Measurements from ENCODE around the gene ERBB4.

ERBB4 gene

DNA sequence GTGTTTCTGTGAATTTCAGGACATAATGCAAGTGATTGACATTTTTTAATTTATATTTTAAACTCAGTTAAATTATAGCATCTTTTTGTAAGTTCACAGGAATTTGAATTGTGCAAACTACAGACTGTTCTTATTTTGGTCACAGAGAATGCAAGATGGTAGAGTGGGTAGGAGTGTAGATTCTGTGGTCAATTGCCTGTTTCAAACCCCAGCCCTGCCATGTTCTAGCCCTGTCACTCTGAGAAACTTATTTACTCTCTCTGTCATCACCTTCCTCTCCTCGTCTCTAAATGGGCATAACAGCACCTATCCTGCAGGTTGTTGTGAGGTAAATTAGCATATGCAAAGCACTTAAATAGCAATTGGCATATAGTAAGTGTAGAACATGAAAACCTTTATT, 1102.4 kb downstream of the ERBB4 start:
- in situ Hi-C loops (cut with MboI; ENCODE audit: low sequenced_read_pairs): no loop called here
- H3K9me3 ChIP-seq: no peaks in the 10 kb centered on the region
- H3K27me3 ChIP-seq (ENCODE audit: low read depth): peaks cover 3% of the 10 kb centered on the region; the same call in 1 of the 2 replicates
- H3K36me3 ChIP-seq (replicated peaks): no peaks in the 10 kb centered on the region
- H3K4me3 ChIP-seq: no peak overlapping the region
- DNase-seq (ENCODE audit: low spot score in 2 of 2): no peak
- H3K4me1 ChIP-seq: no peaks in the 10 kb centered on the region

DNA sequence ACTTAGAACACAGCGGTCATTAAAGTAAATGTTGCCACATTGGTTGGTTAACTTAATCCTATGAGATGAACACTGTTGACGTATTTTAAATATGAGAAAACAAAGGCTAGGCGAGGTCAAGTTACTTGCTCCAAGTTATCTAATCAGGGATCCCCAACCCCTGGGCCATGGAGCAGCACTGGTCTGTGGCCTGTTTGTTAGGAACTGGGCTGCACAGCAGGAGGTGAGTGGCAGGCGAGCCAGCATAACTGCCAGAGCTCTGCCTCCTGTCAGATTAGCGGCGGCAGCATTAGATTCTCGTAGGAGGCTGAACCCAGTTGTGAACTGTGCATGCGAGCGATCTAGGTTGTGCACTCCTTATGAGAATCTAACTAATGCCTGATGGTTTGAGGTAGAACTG, 1103.3 kb downstream of the ERBB4 start:
- Histone ChIP-seq H3K9me3 (no peaks in the 10 kb centered on the region), H3K4me3 (no peak overlapping the region), H3K27me3 (ENCODE audit: low read depth) (peaks cover 3% of the 10 kb centered on the region; the same call in 1 of the 2 replicates), H3K4me1 (no peaks in the 10 kb centered on the region), H3K36me3 (replicated peaks) (no peaks in the 10 kb centered on the region)
- no peak for DNase-seq (ENCODE audit: low spot score in 2 of 2)
- in situ Hi-C loops (cut with MboI; ENCODE audit: low sequenced_read_pairs): no loop called here

DNA sequence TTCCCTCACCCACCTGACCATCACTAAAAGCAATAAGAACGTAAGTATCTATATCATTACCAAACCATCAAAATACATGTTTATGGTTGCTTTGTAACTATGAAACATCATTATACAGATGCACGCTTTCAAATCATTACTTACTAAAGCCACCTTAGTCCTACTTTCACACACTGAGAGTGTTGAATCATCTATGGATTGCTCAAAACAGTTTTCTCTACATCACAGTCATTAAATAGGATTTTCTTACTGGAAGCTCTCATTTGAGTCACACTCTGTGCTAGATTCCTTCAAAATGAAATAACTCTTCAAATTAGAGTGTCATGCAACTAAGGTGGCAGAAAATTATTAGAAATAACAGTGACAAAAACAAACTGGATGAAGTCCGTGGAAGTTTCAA, 1103.8 kb downstream of the ERBB4 start:
- in situ Hi-C loops (cut with MboI; ENCODE audit: low sequenced_read_pairs): no loop called here

DNA sequence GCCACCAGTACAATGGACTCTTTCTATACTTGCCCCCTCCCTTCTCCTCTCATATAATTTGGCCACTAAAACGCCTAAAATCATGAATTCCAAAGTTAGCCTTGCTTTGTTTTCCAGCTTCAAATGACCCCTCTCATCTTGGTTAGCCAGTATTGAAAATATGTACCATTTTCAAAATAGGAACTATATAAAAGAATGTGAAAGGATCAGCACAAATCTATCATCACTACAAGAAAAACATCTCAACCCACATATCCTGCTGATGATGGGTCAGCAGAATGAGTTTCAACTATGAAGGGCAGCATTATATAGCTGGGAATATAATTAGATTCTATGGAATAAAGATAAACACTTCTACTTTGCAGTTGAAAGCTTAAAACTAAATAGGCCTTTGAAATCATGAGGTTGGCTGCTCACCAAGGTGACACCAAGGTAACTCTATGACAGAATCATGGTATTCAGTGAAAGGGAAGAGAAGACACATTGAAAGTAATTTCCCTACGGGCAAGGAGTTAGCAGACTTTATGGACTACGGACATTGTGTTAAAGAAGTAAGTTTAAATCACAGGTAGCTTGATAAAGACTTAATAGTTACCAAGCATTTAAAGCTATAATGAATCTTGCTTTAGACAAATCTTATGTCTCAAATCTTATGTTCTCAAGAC, 1109.2 kb downstream of the ERBB4 start:
- Histone ChIP-seq H3K4me1 (no peaks in the 10 kb centered on the region), H3K9me3 (no peaks in the 10 kb centered on the region), H3K4me3 (no peak overlapping the region), H3K36me3 (replicated peaks) (no peaks in the 10 kb centered on the region), H3K27me3 (ENCODE audit: low read depth) (no peaks in the 10 kb centered on the region)
- in situ Hi-C loops (cut with MboI; ENCODE audit: low sequenced_read_pairs): no loop called here
- peak in 1 of 2 experiments; percentile 12 for DNase-seq (ENCODE audit: low spot score in 2 of 2)

More for the DNA sequence above, 1103.8 kb downstream of the ERBB4 start:
- DNase-seq (ENCODE audit: low spot score in 2 of 2): no peak
- Histone ChIP-seq H3K36me3 (replicated peaks) (no peaks in the 10 kb centered on the region), H3K4me1 (no peaks in the 10 kb centered on the region), H3K9me3 (no peaks in the 10 kb centered on the region), H3K27me3 (ENCODE audit: low read depth) (no peaks in the 10 kb centered on the region; the same call in 1 of the 2 replicates), H3K4me3 (no peak overlapping the region)

DNA sequence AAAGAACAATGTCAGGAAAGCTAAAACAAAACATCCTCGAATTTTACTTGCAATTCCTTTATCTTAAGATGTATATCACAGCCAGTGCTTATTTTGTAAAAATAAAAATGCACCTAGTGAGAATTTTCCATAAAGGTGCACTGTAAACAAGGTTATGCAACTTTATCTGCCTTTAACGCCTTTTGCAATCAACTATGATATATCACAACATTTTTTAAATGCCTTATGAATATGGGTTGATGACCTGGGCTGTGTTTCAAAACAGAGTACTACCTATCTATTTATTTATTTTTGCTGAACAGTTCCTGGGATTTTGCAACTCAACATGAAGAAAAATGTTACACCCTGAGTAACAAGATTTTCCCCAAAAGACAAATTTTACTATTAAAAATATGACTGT, 1112.4 kb downstream of the ERBB4 start:
- no peaks in the 10 kb centered on the region for H3K9me3 ChIP-seq
- no peaks in the 10 kb centered on the region for H3K36me3 ChIP-seq (replicated peaks)
- H3K4me3 ChIP-seq: no peak overlapping the region
- in situ Hi-C loops (cut with MboI; ENCODE audit: low sequenced_read_pairs): no loop called here
- no peaks in the 10 kb centered on the region for H3K27me3 ChIP-seq (ENCODE audit: low read depth)
- H3K4me1 ChIP-seq: no peaks in the 10 kb centered on the region
- DNase-seq (ENCODE audit: low spot score in 2 of 2): no peak

DNA sequence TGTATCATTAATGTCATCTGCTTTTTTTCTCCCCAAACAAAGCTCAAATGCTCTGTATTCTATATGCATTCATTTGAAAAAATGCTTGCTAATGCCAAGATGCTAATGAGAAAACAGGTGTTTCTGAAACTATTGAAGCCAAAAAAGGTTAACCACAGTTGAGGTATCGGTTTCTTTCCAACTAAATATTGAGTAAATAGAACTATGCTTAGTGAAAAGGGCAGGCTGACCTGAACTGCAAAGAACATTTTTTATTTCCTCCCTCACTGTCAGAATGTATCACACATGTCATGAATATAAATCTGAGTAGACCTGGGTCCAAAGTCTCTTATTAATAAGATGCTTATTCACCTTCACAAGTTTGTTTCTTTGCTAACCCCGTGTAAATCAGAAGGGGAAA, 1115.6 kb downstream of the ERBB4 start:
- no peaks in the 10 kb centered on the region for H3K9me3 ChIP-seq
- in situ Hi-C loops (cut with MboI; ENCODE audit: low sequenced_read_pairs): no loop called here

DNA sequence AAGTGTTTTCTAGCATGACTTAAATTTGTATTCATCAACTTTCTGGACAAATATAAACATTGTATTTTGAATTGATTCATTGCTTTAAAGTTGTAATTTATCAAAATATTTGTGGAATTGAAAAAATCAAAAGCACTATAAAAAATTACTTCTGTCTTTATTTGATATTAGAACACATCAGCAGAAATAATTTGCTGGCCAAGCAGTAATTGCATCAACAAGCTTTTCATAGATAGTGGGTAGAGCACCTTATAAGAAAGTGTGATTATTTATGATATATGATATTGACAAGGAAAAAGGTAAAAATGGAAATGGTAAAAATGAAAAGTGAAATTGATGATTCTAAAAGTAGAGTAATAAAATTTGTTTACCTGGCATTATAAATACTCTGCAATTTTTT, 1121.1 kb downstream of the ERBB4 start:
- in situ Hi-C loops (cut with MboI; ENCODE audit: low sequenced_read_pairs): no loop called here
- no peaks in the 10 kb centered on the region for H3K27me3 ChIP-seq (ENCODE audit: low read depth)
- no peak overlapping the region for H3K4me3 ChIP-seq
- DNase-seq (ENCODE audit: low spot score in 2 of 2): no peak
- no peaks in the 10 kb centered on the region for H3K9me3 ChIP-seq
- no peaks in the 10 kb centered on the region for H3K36me3 ChIP-seq (replicated peaks)
- H3K4me1 ChIP-seq: no peaks in the 10 kb centered on the region

More for the DNA sequence above, 1115.6 kb downstream of the ERBB4 start:
- no peak overlapping the region for H3K4me3 ChIP-seq
- no peak for DNase-seq (ENCODE audit: low spot score in 2 of 2)
- H3K36me3 ChIP-seq (replicated peaks): no peaks in the 10 kb centered on the region
- no peaks in the 10 kb centered on the region for H3K27me3 ChIP-seq (ENCODE audit: low read depth)
- no peaks in the 10 kb centered on the region for H3K4me1 ChIP-seq

DNA sequence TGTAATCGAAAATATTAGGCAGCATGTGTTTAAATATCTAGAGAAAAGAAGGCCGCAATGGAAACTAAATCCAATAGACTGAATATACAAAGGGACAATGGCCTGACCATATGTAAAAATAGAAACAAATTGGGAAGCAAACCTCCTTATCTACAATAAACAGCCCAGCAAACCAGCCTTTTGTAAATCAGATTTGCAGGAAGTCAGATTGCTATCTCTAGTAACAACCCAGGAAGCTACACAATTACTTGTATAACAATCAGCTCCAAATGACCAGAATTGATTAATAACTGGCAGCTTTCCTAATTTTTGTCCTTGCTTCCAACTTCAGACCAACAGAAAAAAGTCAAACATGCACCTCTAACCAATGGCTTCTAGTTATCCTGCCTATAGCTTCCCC, 1122.2 kb downstream of the ERBB4 start:
- H3K4me1 ChIP-seq: no peaks in the 10 kb centered on the region
- H3K27me3 ChIP-seq (ENCODE audit: low read depth): no peaks in the 10 kb centered on the region
- no peaks in the 10 kb centered on the region for H3K36me3 ChIP-seq (replicated peaks)
- no peak overlapping the region for H3K4me3 ChIP-seq
- no peak for DNase-seq (ENCODE audit: low spot score in 2 of 2)
- in situ Hi-C loops (cut with MboI; ENCODE audit: low sequenced_read_pairs): no loop called here
- no peaks in the 10 kb centered on the region for H3K9me3 ChIP-seq

DNA sequence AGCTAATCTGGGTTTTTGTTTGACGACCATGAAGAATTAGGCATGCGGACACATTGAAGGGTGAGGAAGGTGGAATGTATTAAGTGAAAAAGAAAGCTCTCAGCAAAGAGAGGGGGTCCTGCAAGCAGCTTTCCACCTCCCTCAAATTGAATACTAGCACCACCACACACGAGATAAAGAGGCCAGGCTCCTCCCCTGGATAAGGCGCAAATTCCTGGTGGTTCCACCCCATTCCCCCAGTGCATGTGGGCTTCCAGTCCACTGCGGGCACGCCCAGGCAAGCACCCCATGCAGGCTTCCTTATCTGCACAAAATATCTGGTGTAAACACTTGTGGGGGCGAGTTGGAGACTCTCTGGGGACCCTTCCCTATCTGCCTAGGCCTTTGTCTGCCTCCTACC, 1124.9 kb downstream of the ERBB4 start:
- peaks cover 8% of the 10 kb centered on the region for H3K4me1 ChIP-seq
- in situ Hi-C loops (cut with MboI; ENCODE audit: low sequenced_read_pairs): no loop called here

DNA sequence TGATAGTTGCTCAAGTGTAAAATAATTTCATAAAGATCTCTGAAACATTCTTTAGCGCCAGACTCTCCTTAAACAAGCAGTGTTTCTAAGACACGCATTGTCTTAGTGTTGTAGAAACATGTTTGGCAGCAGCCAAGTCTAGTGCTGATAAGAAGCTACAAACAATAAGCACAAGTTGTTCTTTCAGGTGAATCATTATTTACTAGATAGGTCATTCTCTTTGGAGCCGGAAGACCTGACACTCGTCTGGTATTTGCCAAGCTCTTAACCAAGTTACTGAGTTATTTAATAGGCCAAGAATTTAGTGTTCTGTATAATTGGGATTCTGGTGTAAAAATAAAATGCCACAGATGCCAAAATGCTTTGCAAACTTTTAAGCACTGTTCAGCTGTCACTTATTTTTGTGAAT, 1130.1 kb downstream of the ERBB4 start:
- H3K36me3 ChIP-seq (replicated peaks): no peaks in the 10 kb centered on the region
- no peak overlapping the region for H3K4me3 ChIP-seq
- no peak for DNase-seq (ENCODE audit: low spot score in 2 of 2)
- no peaks in the 10 kb centered on the region for H3K9me3 ChIP-seq
- H3K27me3 ChIP-seq (ENCODE audit: low read depth): no peaks in the 10 kb centered on the region
- in situ Hi-C loops (cut with MboI; ENCODE audit: low sequenced_read_pairs): no loop called here
- H3K4me1 ChIP-seq: peaks cover 11% of the 10 kb centered on the region

More for the DNA sequence above, 1124.9 kb downstream of the ERBB4 start:
- DNase-seq (ENCODE audit: low spot score in 2 of 2): no peak
- H3K27me3 ChIP-seq (ENCODE audit: low read depth): no peaks in the 10 kb centered on the region
- no peak overlapping the region for H3K4me3 ChIP-seq
- no peaks in the 10 kb centered on the region for H3K9me3 ChIP-seq
- H3K36me3 ChIP-seq (replicated peaks): no peaks in the 10 kb centered on the region

DNA sequence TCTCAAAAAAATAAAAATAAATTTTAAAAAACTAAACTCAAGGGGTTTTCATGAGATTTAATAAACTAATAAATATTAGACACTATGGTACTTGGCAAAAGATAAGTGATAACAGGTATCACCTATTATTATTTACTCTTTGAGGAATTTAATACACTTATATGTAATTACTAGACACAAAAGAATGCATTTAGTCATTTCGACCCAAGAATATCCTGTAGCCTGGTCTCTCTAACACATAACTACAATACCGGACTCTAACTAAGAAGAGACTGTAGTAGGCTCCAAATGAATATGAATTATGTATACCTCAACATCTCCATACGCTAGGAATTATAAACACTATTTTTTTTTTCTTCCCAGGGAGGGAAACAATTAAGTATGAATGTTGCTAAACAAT, 1131.5 kb downstream of the ERBB4 start:
- Histone ChIP-seq H3K4me3 (no peak overlapping the region), H3K36me3 (replicated peaks) (no peaks in the 10 kb centered on the region), H3K4me1 (peaks cover 11% of the 10 kb centered on the region), H3K9me3 (no peaks in the 10 kb centered on the region), H3K27me3 (ENCODE audit: low read depth) (no peaks in the 10 kb centered on the region)
- in situ Hi-C loops (cut with MboI; ENCODE audit: low sequenced_read_pairs): no loop called here
- DNase-seq (ENCODE audit: low spot score in 2 of 2): no peak

DNA sequence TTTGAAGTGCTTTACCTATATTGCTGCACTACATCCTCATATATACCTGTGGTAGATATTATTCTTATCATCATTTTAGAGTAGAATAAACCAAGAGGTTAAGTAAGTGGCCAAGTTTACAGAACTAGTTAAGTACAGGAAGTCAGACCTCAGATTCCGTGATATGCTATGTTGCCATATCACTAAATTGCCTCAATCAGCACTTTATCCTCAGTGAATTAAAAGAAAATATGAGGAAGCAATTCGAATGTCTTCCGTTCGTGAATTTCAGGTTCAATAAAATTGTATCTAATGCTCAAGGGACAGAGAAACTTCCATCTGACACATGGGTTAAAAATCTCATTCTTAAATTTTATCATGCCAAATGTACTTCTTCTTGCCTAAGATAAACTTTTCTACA, 1133.6 kb downstream of the ERBB4 start:
- in situ Hi-C loops (cut with MboI; ENCODE audit: low sequenced_read_pairs): no loop called here
- DNase-seq (ENCODE audit: low spot score in 2 of 2): no peak
- Histone ChIP-seq H3K4me1 (peaks cover 5% of the 10 kb centered on the region), H3K9me3 (no peaks in the 10 kb centered on the region), H3K36me3 (replicated peaks) (no peaks in the 10 kb centered on the region), H3K27me3 (ENCODE audit: low read depth) (no peaks in the 10 kb centered on the region), H3K4me3 (no peak overlapping the region)

DNA sequence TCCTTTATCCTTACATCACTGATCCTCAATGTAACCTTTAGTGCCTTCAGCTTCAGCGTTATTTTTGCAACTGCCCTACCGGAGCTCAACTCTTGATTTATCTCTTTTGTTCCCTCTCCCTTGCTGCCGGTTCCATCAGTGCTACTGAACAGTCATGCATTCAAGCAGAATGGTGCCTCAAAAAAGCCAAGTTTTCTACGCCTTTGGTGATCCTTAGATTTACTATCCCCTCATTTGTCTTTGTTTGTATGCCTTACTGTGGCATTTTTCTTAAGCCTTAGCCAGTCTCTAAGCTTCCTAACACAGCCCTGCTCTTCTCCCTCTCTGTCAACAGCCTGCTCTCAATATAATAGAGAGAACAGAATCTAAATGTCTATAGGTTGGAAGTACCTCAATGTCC, 1134.5 kb downstream of the ERBB4 start:
- H3K4me1 ChIP-seq: peaks cover 4% of the 10 kb centered on the region
- no peaks in the 10 kb centered on the region for H3K36me3 ChIP-seq (replicated peaks)
- no peak for DNase-seq (ENCODE audit: low spot score in 2 of 2)
- H3K4me3 ChIP-seq: no peak overlapping the region
- no peaks in the 10 kb centered on the region for H3K27me3 ChIP-seq (ENCODE audit: low read depth)
- H3K9me3 ChIP-seq: no peaks in the 10 kb centered on the region
- in situ Hi-C loops (cut with MboI; ENCODE audit: low sequenced_read_pairs): no loop called here

DNA sequence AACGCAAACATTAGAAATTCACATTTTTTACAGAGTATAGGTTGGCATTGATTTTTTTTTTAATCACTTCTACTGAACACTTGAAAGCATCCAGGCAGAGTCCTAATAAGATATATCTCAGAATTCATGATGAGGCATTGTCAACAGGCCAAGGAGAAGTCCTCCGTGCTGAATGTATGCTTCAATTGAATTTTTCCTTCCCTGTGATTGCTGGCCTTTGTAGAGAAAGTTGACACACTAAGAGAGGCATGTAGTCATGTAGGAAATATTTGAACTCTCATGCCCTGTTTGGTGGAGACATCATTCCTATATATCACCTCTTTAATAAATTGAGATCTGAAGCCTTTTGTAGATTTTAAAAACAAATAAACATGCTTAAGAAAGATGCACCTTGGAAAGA, 1137.3 kb downstream of the ERBB4 start:
- H3K27me3 ChIP-seq (ENCODE audit: low read depth): no peaks in the 10 kb centered on the region
- no peaks in the 10 kb centered on the region for H3K36me3 ChIP-seq (replicated peaks)
- no peak overlapping the region for H3K4me3 ChIP-seq
- no peaks in the 10 kb centered on the region for H3K4me1 ChIP-seq
- in situ Hi-C loops (cut with MboI; ENCODE audit: low sequenced_read_pairs): no loop called here
- H3K9me3 ChIP-seq: no peaks in the 10 kb centered on the region
- no peak for DNase-seq (ENCODE audit: low spot score in 2 of 2)

DNA sequence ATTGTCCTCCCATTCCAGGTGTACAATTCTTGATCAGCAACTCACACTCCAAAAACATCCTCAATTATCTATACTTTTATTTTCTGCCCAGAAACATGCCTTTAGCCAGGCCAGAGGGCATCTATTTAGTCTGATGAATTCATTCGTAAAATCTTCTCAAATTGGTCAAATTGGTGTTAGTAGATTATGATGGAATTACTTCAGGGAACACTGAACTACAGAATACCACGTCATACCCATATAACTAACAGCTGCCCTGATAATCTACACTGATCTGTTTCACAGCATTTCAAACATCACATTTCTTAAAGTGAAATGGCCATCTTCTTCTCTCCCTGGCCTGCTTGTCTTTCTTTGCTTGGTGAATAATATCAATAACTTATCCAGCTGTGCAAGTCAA, 1140.8 kb downstream of the ERBB4 start:
- in situ Hi-C loops (cut with MboI; ENCODE audit: low sequenced_read_pairs): no loop called here
- no peaks in the 10 kb centered on the region for H3K36me3 ChIP-seq (replicated peaks)
- H3K9me3 ChIP-seq: no peaks in the 10 kb centered on the region
- peaks cover 13% of the 10 kb centered on the region for H3K4me1 ChIP-seq
- no peaks in the 10 kb centered on the region for H3K27me3 ChIP-seq (ENCODE audit: low read depth)
- DNase-seq (ENCODE audit: low spot score in 2 of 2): no peak
- H3K4me3 ChIP-seq: no peak overlapping the region

All from HAP-1 (cell line).